ELF-1 (cell line): ENCODE results near the gene HTR3B.
"Not testable (repeated sequence)": the region's sequence is repeated elsewhere in the genome, so short reads cannot be mapped to it uniquely, and the experiment has no call there.

ENCODE experiments used
- DNase-seq: peaks from one replicate; pipeline ENCODE4 v3.0.0-alpha.2; 2016; ENCODE audit warnings: low read depth, low spot score

HTR3B gene

GRCh38 chr11:113937918-113938317 lies 33.3 kb downstream of the HTR3B start:
- no peak for DNase-seq

GRCh38 chr11:113942256-113942655 lies 37.7 kb downstream of the HTR3B start:
- DNase-seq, result no peak

DNA sequence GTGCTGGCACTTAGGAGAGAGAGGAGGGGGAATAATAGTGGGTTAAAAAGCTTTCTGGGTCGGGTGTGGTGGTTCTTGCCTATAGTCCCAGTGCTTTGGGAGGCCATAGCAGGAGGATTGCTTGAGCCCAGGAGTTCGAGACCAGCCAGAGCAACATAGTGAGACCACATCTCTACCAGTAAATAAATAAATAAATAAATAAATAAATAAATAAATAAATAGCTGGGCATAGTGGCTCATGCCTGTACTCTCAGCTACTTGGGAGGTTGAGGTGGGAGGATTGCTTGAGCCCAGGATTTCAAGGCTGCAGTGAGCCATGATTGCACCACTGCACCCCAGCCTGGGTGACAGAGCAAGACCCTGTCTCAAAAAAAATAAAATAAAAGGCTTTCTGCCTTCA lies 41.6 kb downstream of the HTR3B start:
- DNase-seq, result not testable (repeated sequence)

- DNase-seq, result no peak
Observed at GRCh38 chr11:113947994-113948393, 43.4 kb downstream of the HTR3B start.

GRCh38 chr11:113949891-113950290 lies 45.3 kb downstream of the HTR3B start:
- no peak for DNase-seq

DNA sequence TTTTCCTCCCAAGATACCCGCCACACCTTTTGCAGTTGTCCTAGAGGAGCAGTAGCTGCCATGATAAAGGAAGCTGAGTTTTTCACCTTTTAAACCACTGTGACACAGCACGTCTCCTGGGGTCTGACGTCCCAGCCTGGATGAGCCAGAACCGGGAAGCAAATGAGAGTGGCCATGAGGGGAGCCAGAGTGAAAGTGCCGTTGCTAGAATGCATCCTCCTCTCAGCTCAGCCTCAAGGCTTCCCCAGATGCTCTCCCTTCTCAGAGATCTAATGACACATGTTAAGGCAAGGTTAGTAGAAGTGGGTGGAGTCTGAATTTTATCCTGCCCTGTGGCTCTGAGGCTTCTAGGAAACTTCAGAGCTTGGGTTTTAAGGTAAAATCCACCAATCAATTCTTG lies 46.9 kb downstream of the HTR3B start:
- peak; percentile 63 for DNase-seq

GRCh38 chr11:113952070-113952469 lies 47.5 kb downstream of the HTR3B start:
- DNase-seq, result no peak

DNA sequence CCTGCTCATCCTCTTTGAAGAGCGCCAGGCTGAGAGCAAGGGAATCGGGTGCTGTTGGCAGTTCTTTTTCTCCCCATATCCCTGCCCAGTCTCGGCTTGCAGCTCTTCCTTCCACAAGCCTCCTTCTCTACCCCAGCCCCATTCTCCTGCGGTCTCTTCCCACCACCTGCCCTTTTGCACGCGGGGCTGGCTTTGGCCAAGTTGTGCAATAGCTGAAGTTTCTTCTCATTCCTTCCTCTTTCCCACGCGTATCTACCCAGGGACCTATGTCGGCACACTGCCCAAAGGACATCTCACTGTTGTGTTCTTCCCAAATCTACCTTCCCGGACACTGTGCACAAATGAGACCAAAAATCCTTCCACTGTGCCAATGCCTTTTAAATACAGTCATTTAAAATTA lies 48.0 kb downstream of the HTR3B start:
- no peak for DNase-seq

DNA sequence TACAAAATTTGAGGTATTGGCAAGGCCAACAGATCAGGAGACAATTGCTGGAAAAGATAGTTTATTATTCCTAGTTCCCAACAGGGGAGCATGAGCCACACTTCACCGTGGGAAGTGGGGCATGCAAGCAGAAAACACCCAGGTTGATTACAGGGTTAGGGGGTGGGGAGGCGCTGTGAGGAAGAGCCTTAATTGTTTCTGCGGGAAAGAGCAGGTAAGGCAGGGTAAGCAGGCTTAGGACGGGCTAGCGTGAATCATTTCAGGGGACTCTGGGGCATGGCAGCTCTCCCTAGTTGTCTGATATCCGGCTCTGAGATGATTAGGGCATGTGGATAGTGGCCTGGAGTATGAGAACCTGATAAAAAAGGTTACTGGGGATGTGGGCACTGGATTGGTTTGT lies 49.6 kb downstream of the HTR3B start:
- no peak for DNase-seq

GRCh38 chr11:113956986-113957385 lies 52.4 kb downstream of the HTR3B start:
- DNase-seq, result no peak

GRCh38 chr11:113960702-113961330 lies 56.2 kb downstream of the HTR3B start:
- no peak for DNase-seq

GRCh38 chr11:113967361-113967760 lies 62.8 kb downstream of the HTR3B start:
- DNase-seq, result no peak

DNA sequence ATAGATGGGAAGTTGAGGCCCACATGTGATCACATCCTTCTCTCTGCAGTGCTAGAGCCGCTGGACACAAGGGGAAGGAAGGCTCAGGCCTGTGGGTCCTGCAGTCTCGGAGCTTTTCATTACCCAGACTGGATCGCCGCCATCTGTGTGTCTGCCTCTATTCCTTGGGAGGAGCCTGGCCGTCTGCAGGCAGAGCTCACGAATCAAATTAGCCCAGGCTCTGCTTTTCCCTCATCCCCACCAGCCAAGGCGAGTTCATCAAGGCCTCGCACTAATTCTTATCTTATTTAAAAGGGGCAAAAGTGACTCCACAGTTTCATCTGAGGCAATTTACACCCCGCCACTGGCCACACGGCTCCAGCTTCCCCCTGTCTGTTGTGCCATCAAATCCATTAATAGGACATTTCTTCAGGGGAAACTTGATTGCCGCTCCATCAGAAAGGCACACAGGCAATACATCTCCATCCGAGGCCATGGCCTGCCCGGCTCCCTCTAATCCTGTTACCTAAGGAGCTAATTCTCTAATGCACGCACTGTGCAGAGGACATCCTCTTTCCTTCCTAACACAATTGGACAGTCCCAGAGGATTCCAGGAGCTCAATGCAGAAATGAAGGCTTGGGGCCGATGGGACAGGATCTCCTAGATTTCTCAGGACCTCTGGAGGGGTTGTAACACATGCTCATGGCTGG lies 67.1 kb downstream of the HTR3B start:
- no peak for DNase-seq

DNA sequence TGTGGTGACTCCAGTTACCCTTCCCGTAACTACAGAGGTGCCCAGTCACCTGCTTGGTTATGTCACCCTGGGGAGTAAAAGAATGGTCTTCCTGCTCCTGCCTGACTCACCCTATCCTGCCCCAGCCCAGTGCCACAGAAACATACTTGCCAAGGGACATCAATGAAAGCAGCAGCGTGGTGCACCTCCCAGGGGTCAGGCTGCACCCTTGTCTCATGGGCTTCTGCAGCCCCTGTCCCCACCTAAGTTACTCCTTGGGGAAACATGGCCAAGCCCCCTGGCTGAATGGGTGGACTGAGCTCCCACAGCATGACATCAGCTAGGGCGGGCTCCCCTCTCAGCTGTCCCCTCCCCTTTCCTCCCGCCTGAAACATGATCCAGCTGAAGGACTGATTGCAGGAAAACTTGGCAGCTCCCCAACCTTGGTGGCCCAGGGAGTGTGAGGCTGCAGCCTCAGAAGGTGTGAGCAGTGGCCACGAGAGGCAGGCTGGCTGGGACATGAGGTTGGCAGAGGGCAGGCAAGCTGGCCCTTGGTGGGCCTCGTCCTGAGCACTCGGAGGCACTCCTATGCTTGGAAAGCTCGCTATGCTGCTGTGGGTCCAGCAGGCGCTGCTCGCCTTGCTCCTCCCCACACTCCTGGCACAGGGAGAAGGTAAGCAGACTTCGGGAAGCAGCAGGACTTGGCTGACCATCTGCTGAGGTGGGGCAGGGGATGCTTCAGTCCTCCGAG lies 70.3 kb downstream of the HTR3B start, which contains the start of gene HTR3A:
TSS of gene HTR3A (plus strand) at position 368 of the 730 bp plus-strand sequence. CDS start at position 586, 218 bp downstream.
- DNase-seq, result peak; percentile 84

DNA sequence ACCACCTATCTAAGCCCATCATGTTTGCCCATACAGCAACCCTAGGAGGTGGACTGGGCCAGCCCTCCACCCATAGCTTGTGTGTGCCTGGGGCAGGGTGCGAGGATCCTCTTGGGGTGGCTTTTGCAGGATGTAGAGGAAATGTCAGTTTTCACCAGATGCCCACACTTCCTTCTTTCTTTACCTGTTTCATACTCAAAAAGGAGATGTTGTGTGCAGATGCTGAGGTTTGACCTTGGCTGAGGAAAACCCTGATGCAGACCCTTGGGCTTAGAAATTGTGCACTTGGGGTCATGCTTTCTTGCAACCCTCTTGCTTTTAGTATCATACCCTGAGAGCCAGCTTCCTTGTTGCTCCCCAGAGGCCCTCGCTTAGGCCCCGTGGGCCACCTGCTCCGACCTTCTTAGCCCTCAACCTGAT lies 72.5 kb downstream of the HTR3B start:
- DNase-seq, result no peak

GRCh38 chr11:113977701-113978100 lies 73.1 kb downstream of the HTR3B start:
- no peak for DNase-seq

- no peak for DNase-seq
Observed at GRCh38 chr11:113979431-113979830, 74.8 kb downstream of the HTR3B start.

GRCh38 chr11:113980785-113981184 lies 76.2 kb downstream of the HTR3B start:
- no peak for DNase-seq

- no peak for DNase-seq
Observed at GRCh38 chr11:113982306-113982705, 77.7 kb downstream of the HTR3B start.

DNA sequence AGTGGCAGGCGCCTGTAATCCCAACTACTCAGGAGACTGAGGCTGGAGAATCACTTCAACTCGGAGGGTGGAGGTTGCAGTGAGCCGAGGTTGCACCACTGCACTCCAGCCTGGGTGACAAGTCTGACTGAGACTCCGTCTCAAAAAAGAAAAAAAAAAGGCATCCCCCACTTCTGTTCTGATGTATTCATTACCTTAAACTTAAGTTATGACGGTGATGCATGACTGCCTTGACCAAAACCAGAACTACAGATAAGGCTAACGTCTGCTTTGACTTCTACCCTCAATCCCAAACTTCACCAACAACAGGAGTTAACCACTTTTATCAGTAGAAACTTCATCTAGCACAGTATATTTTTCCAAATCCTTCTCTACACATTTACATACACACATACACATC lies 80.2 kb downstream of the HTR3B start:
- no peak for DNase-seq

- DNase-seq, result no peak
Observed at GRCh38 chr11:113985906-113986305, 81.3 kb downstream of the HTR3B start.

DNA sequence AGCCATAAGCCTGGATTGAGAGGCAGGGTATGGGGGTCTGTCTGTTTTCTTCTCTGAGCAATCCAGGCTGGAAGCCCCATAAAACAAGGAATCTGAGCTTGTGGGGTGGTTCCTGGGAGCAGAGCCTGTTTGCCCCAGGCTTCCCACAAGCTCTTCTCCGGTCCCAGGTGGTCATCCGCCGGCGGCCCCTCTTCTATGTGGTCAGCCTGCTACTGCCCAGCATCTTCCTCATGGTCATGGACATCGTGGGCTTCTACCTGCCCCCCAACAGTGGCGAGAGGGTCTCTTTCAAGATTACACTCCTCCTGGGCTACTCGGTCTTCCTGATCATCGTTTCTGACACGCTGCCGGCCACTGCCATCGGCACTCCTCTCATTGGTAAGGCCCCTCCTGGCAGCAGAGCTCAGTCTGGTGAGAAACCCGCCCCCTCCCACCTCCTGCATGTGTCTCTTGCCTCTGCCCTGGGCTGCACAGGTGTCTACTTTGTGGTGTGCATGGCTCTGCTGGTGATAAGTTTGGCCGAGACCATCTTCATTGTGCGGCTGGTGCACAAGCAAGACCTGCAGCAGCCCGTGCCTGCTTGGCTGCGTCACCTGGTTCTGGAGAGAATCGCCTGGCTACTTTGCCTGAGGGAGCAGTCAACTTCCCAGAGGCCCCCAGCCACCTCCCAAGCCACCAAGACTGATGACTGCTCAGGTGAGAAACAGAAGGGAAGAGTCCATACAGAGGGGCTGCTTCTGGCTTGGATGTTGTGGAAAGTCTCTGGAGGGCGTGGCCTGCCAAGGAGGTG lies 82.0 kb downstream of the HTR3B start:
- DNase-seq, result no peak
